GM12891 (cell line): Measurements from ENCODE around the gene BCORL1.

Source experiments
- PAX5 ChIP-seq: IDR thresholded peaks from 2 replicates; pipeline ENCODE4 v1.6.1; 2011; ENCODE audit warnings: low read length, moderate library complexity, mild to moderate bottlenecking; ENCODE audit not compliant: insufficient read depth, severe bottlenecking
- POLR2A ChIP-seq: IDR thresholded peaks from 2 replicates; pipeline ENCODE4 v1.6.1; 2011; ENCODE audit warnings: low read depth, low read length, control low read depth
- POLR2AphosphoS5 ChIP-seq: IDR thresholded peaks from 2 replicates; pipeline ENCODE4 v1.6.1; 2011; ENCODE audit warnings: low read depth, low read length, control low read depth
- SPI1 ChIP-seq: IDR thresholded peaks from 2 replicates; pipeline ENCODE4 v1.6.1; 2011; ENCODE audit warnings: low read depth, low read length, control low read depth
- TAF1 ChIP-seq: IDR thresholded peaks from 2 replicates; pipeline ENCODE4 v1.6.1; 2011; ENCODE audit warnings: low read depth, low read length, control low read depth

- TF ChIP-seq PAX5 (no peak), POLR2A (no peak), SPI1 (no peak), POLR2AphosphoS5 (no peak), TAF1 (no peak)
Observed at GRCh38 chrX:130034178-130034577, 51.7 kb downstream of the BCORL1 start.
